Breast epithelium (tissue), 4 donors: ENCODE results near the gene FIBCD1. TPM values are rescaled to one million over a fixed set of nuclear protein-coding genes. Genes with fewer than 3 reads are reported as not detected.

Experiments used
- DNase-seq, 2 donors: peaks; one replicate each; pipeline ENCODE4 v3.0.0-alpha.2; 2019; ENCODE audit warnings: low spot score in 2 of 2
- H3K27ac ChIP-seq, 2 donors: fragments of 200-600 bp; sonication (generic) in 1 of 2; one replicate each; pipeline ENCODE4 v1.5.1; 2016 to 2019; ENCODE audit warnings: mild to moderate bottlenecking in 1 of 2
- H3K27me3 ChIP-seq, 2 donors: fragments of 200-600 bp; sonication (generic) in 1 of 2; one replicate each; pipeline versions ENCODE4 v1.5.1 to v1.6.0; 2017 to 2019; ENCODE audit warnings: control low read depth in 1 of 2, mild to moderate bottlenecking in 1 of 2
- H3K36me3 ChIP-seq: fragments of 200-600 bp; one replicate; pipeline ENCODE4 v1.5.1; 2019
- H3K4me1 ChIP-seq, 2 donors: fragments of 200-600 bp; sonication (generic); one replicate each; pipeline ENCODE4 v1.5.1; 2016 to 2019; ENCODE audit warnings: control low read depth in 1 of 2
- H3K4me3 ChIP-seq, 3 donors: fragments of 200-600 bp; sonication (generic); 1 replicate in 2 of 3; 2 replicates in 1 of 3; pipeline ENCODE4 v1.5.1; 2016 to 2019; ENCODE audit warnings: mild to moderate bottlenecking in 3 of 3, moderate library complexity in 2 of 3
- H3K9me3 ChIP-seq, 2 donors: fragments of 200-600 bp; sonication (generic) in 1 of 2; one replicate each; pipeline ENCODE4 v1.5.1; 2016 to 2019; ENCODE audit warnings: control low read depth in 1 of 2
- CTCF ChIP-seq, 3 donors: fragments of 450-650 bp; IDR thresholded peaks; one replicate each; pipeline ENCODE4 v1.5.1; 2016 to 2017; ENCODE audit warnings: antibody characterized with exemption in 3 of 3, mild to moderate bottlenecking in 3 of 3, moderate library complexity in 3 of 3
- POLR2A ChIP-seq: fragments of 450-650 bp; IDR thresholded peaks from one replicate; pipeline ENCODE4 v1.6.1; 2016; ENCODE audit warnings: antibody characterized with exemption, mild to moderate bottlenecking, moderate library complexity
- POLR2AphosphoS5 ChIP-seq, 3 donors: sonication (generic); formaldehyde crosslinking; IDR thresholded peaks; one replicate each; pipeline ENCODE4 v1.6.1; 2017; ENCODE audit warnings: antibody characterized with exemption in 3 of 3
- intact Hi-C: fragments of 100-400 bp; cut with DNase I; formaldehyde crosslinking; loops from one replicate; pipeline ENCODE4 v1.15.1; 2023; ENCODE audit warnings: low total_unique reads
- total RNA-seq, 3 donors: library from RNA; depleted of rRNA; stranded (reverse); fragments of >200 nt; gene quantifications; one replicate each; pipeline ENCODE4 v1.1.0, GENCODE V29; 2016

Gene FIBCD1
- total RNA-seq, 3 donors from 2014 or later: 0.16 to 0.44 TPM; not detected in 1

DNA sequence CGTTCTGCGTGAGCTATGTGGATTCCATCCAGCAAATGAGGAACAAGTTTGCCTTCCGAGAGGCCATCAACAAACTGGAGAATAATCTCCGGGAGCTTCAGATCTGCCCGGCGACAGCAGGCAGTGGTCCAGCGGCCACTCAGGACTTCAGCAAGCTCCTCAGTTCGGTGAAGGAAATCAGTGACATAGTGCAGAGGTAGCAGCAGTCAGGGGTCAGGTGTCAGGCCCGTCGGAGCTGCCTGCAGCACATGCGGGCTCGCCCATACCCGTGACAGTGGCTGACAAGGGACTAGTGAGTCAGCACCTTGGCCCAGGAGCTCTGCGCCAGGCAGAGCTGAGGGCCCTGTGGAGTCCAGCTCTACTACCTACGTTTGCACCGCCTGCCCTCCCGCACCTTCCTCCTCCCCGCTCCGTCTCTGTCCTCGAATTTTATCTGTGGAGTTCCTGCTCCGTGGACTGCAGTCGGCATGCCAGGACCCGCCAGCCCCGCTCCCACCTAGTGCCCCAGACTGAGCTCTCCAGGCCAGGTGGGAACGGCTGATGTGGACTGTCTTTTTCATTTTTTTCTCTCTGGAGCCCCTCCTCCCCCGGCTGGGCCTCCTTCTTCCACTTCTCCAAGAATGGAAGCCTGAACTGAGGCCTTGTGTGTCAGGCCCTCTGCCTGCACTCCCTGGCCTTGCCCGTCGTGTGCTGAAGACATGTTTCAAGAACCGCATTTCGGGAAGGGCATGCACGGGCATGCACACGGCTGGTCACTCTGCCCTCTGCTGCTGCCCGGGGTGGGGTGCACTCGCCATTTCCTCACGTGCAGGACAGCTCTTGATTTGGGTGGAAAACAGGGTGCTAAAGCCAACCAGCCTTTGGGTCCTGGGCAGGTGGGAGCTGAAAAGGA lies 53.3 kb downstream of the FIBCD1 start:
- intact Hi-C loops: no loop called here
- peaks cover 16% of the 10 kb centered on the region for H3K36me3 ChIP-seq
- no peak overlapping the region for H3K4me3 ChIP-seq
- peak overlapping the region in 1 of 2 donors; percentile 43 for H3K27ac ChIP-seq
- no peaks in the 10 kb centered on the region for H3K9me3 ChIP-seq
- TF ChIP-seq CTCF (IDR thresholded peaks at IDR 0.05) (no peak), POLR2AphosphoS5 (IDR thresholded peaks at IDR 0.05) (no peak), POLR2A (no peak)
- no peak for DNase-seq
- H3K4me1 ChIP-seq: no peaks in the 10 kb centered on the region
- H3K27me3 ChIP-seq: no peaks in the 10 kb centered on the region

- Histone ChIP-seq H3K27me3 (no peaks in the 10 kb centered on the region), H3K4me3 (no peak overlapping the region), H3K9me3 (no peaks in the 10 kb centered on the region), H3K36me3 (peaks cover 16% of the 10 kb centered on the region), H3K4me1 (no peaks in the 10 kb centered on the region), H3K27ac (no peak overlapping the region)
- intact Hi-C loops: no loop called here
- TF ChIP-seq POLR2A: no peak
- no peak for TF ChIP-seq POLR2AphosphoS5 (IDR thresholded peaks at IDR 0.05)
- no peak for TF ChIP-seq CTCF (IDR thresholded peaks at IDR 0.05)
- no peak for DNase-seq
Measured at GRCh38 chr9:130884542-130885483, 54.2 kb downstream of the FIBCD1 start.

DNA sequence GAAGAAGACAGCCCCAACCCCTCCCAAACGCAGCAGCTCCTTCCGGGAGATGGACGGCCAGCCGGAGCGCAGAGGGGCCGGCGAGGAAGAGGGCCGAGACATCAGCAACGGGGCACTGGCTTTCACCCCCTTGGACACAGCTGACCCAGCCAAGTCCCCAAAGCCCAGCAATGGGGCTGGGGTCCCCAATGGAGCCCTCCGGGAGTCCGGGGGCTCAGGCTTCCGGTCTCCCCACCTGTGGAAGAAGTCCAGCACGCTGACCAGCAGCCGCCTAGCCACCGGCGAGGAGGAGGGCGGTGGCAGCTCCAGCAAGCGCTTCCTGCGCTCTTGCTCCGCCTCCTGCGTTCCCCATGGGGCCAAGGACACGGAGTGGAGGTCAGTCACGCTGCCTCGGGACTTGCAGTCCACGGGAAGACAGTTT lies 54.9 kb downstream of the FIBCD1 start:
- intact Hi-C loops: no loop called here
- Histone ChIP-seq H3K9me3 (no peaks in the 10 kb centered on the region), H3K27ac (no peak overlapping the region), H3K4me1 (no peaks in the 10 kb centered on the region), H3K36me3 (peaks cover 16% of the 10 kb centered on the region), H3K27me3 (no peaks in the 10 kb centered on the region), H3K4me3 (no peak overlapping the region)
- no peak for DNase-seq
- no peak for TF ChIP-seq POLR2A
- TF ChIP-seq CTCF (IDR thresholded peaks at IDR 0.05): no peak
- no peak for TF ChIP-seq POLR2AphosphoS5 (IDR thresholded peaks at IDR 0.05)

DNA sequence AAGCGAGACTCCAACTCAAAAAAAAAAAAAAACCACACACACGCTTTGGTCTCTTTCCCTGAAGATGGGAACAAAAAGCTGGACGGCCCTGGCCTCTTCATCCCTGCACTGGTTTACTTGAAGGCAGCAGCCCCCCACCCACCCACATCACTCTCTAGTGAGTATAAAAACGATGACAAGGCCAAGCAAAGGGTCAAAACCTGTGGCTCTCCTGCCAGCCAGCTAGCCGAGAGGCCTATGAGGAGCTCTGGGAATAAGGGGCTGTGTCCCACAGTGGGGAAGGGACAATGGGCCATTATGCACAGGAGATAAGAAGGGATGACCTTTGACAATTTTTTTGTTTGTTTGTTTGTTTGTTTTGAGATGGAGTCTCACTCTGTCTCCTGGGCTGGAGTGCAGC lies 55.6 kb downstream of the FIBCD1 start:
- Histone ChIP-seq H3K9me3 (no peaks in the 10 kb centered on the region), H3K4me3 (no peak overlapping the region), H3K4me1 (no peaks in the 10 kb centered on the region), H3K27ac (no peak overlapping the region), H3K36me3 (peaks cover 16% of the 10 kb centered on the region), H3K27me3 (no peaks in the 10 kb centered on the region)
- TF ChIP-seq CTCF (IDR thresholded peaks at IDR 0.05) (no peak), POLR2A (no peak), POLR2AphosphoS5 (IDR thresholded peaks at IDR 0.05) (no peak)
- no peak for DNase-seq
- intact Hi-C loops: no loop called here
